RKO (cell line): ENCODE data around the gene VSX1.

Source experiments
- DNase-seq: peaks from one replicate; pipeline ENCODE4 v3.0.0-alpha.2; 2016; ENCODE audit warnings: low spot score

VSX1 gene

GRCh38 chr20:25053255-25054031 lies 28.5 kb downstream of the VSX1 start:
- DNase-seq, result no peak

- peak; percentile 16 for DNase-seq
These were observed 29.4 kb downstream of the VSX1 start for GRCh38 chr20:25052255-25053194.

DNA sequence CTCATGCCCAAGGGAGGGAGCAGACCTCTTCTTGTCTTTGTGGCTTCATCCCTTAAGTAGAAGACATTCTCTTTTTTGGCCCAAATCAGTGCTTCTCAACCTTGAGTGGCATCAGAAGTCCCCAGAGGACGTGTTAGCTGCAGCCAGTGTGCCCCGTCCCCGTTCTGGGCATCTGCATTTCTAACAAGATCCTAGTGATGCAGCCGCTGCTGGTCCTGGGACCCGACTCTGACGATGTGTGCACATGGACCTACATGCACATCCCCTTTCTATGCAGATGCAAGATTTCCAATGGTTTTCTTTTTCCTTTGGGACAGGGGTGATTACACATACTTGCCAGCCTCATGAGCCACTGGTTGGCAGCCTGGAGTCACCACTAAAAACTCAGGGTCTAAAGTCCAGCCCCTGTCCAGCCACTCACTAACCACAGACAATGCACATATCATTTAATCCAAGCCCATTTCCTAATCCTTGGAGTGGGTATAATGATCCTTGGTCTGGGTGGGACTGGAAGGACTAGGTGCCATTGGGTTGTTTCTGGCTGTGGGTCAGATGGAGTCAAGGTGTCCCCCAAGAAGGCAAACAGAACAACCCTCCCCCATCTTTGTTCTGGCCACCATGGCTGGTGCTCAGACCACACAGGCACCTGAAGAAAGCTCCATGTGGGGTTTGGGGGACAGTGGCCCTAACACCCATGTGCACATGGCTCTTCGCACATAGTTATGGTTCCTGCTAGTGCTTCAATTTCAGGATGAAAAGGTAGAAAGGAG lies 30.4 kb downstream of the VSX1 start:
- no peak for DNase-seq

DNA sequence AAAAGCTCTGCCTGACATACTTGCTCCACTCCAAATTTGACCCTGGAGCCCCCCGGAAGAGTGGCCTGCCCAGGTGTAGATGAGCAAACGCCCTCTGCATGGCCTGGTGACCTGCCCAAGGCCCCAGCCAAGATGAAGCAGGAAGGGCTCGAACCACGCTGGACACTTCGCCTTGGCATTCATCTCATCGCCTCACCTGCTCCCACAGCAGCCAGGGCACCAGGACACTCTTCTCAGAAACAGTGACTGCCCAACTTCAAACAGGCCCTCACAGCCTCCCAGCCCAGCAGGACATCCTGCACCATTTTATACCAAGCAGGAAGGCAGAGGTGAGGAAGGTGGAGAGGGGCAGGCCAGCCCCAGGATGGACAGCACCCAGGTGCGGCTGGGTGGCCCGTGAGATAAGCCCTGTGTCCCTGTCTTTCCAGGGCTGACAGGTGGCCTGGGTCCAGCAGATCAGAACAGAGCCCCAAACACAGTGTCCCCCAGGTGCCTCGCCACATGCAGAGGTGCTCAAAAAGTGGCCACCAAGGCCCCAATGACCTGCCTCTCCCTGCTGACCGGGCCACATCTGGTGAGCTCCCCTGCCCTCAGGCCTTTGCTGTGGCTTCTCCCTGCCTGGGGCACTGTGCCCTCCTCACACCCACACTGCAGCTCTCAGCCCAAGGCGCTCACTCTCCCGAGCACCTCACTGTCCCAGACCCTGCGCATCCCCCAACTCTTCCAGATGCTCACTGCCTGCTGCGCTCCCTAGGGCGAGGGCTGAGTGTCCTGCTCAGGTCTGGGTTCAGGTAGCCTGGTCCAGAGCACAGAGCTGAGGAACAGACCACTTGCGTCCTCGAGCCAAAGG lies 31.2 kb downstream of the VSX1 start:
- DNase-seq, result no peak

DNA sequence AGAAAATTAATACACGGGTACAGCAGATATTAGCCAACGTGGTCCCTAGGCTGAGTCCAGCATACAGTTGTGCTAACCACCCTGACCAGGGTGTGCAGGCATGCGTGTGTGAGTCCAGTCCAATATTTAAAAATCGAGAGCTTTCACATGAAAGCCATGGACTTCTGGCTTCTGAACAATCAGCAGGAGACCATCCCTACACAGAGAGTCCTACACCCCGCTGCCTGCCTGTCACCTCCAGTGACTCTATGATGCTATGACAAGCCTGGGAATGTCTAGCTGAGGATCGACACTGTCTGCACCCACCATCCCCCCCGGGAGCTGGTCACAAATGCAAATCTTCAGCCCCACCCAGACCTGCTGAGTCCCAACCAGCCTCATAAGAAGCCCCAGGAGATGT lies 31.9 kb downstream of the VSX1 start:
- no peak for DNase-seq

DNA sequence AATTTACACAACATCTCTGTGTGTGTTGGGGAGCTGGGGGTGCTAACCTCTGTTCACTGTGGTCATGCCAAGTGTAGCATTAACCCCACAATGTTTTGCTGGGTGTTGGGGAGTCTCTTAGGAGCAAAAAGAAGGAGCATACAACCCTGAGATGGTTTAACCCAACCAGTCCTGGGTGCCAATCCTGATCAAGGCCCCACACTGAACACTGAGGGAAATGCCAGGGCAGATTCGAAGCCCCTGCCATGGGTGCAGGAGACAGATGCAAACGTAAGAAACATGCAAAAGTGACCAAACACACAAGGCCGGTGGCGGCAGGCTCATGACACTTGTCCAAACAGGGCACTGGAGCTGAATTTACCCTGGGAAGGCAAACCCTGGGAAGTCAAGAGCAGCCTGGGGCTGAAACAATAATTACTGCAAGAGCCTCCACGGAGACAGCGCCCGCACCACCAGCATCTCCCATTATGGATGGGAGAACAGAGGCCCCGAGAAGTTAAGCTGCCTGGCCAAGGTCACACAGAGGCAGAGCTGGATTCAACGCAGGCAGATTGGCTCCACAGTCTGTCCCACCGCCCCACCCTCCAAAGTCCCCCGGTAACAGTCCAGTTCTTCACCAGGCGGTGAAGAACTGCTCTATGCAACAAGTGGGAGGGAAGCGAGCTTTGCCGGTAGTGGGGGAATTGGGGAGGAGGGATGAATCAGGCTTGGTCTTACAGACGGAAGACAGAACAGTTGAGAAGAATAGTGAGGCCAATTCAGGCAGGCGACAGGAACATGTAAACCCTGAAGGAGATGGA lies 32.5 kb downstream of the VSX1 start:
- no peak for DNase-seq

DNA sequence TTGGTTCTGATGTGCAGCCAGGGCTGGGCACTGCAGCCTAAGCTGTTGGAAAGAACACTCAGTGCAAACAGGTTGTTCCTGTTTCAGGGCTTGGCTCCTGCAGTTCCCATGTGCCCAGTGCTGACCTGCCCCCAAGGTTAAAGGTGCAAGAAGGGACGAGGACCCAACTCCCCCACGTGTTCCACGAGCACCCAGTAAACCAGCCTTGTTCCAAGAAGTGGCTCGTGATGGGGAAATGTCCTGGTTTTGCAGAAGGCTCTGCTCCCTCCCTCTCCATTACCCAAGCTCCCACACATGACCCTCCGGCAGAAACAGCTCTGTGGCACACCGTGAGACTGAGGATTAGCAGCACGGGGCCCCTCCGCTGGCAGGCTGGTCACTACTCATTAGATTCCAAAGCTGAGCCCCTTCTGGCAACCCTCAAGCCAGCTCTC lies 33.4 kb downstream of the VSX1 start:
- DNase-seq, result no peak

- no peak for DNase-seq
These were observed 34.2 kb downstream of the VSX1 start for GRCh38 chr20:25047766-25048165.

GRCh38 chr20:25046736-25047666 lies 34.9 kb downstream of the VSX1 start:
- DNase-seq, result no peak

DNA sequence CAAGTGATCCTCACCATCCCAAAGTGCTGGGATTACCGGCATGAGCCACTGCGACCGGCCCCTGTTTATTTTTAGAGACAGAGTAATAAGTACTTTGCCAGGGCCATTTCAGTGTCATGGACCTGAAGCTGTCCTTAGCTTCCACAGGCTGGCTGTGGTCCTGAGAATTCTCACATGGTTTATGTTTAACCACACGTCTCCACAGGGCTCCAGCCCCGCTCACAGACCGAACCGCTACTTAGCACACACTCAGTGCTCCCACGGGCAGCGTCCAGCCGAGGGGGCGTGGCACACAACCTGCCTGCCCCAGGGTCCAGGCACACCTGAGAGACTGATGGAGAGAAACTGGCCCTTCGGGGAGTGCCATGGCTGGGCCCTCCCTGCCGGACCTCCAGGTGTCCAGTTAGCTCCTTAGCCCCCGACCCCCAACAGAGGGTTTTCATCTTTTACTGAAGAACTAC lies 35.7 kb downstream of the VSX1 start:
- DNase-seq, result no peak

DNA sequence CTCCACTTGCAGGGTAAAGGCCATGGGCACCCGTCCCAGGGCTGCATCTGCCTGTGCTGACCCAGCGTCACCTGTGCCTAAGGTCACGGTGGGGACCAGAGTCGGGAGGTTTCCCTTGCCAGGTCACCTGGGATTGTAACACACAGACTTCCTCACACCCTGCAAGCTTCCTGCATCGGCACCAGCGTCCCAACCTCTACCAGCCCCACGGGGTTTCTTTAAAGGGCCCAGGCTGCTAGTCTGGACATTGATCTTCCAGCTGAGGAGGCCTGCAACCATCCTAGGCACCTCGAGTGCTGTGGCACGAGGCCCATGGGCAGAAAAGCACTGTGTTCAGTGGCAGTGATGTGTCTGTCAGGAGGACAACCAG lies 36.6 kb downstream of the VSX1 start:
- DNase-seq, result no peak

DNA sequence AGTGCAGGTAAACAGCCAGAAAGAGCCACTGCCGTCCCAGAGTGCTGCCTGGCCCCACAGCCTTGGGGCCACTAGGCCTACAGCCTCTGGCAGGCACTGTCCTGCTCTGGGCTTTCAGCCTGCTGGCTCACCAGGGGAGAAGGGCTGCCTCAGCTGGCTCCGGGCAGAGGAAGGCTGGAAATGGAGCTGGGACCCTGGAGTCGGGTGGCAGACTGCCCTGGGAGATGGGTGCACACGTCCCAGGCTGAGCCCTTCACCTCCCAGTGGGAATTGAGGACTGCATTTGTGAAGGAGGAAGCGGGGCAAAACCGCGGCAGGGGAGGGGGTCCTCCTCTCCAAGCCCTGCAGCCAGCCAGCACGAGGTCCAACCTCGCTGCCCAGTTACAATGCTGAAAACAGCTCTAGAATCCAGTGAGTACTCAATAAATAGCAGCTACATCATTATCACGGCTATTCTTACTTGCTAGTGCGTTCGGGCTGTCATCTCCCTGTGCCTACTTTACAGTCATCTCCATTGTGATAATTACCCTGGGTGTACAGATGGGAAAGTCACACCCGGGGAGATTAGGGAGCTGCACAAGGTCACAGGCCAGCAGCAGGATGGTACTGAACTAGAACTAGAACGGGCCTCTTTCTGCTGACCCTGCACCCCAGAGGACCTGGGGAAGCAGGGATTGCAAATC lies 37.1 kb downstream of the VSX1 start:
- DNase-seq, result no peak

DNA sequence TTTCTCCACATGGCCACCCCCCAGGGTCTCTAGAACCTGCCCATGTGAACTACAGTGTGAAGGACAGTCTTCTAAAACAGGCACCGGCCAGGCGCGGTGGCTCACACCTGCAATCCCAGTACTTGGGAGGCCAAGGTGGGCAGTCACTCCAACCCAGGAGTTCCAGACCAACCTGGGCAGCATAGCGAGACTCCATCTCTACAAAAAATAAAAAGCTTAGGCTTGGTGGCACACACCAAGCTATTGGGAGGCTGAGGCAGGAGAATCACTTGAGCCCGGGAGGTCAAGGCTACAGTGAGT lies 37.7 kb downstream of the VSX1 start:
- no peak for DNase-seq

GRCh38 chr20:25043499-25044260 lies 38.3 kb downstream of the VSX1 start:
- DNase-seq, result no peak

GRCh38 chr20:25042531-25043498 lies 39.1 kb downstream of the VSX1 start:
- DNase-seq, result no peak

DNA sequence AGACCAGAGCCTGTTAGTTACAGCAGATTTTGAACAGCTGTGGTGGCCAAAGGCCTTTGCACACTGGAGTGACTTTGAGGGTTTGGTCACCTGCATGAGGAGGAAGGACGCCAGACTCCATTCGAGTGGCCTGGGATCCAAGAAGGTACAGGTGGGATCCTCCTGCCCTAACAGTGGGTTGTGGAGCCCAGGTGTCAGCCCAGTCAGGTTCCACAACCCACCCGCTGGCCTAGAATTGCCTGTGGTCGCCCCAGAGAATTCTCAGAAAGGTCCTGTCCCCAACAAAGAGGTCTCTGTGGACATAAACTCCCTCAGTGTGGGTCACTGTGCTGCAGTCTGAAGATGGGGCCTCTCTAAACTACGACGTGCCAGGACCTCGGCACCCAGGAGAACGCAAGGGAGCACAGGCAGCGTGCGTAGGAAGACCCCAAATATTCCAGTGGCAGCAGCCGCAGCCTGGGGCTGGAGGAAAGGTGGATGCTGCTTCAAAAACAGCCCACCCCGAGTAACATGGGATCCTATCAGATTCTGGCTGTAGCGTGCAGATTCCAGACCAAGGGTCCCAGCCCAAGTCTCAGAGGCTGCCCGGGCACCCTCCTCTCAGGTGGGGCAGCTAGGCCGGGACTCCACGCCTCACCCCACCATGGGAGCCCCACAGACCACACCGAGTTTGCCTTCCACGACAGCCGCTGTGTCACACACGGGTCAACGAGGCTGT lies 40.0 kb downstream of the VSX1 start:
- DNase-seq, result no peak
